Neuronal stem cell (in vitro differentiated cells): ENCODE data around the gene HOXC4.

Experiments used
- DNase-seq: peaks from one replicate; pipeline ENCODE4 v3.0.0-alpha.2; 2013; ENCODE audit warnings: low spot score
- H2AFZ ChIP-seq: one replicate; pipeline ENCODE4 v1.6.1; 2013; ENCODE audit warnings: mild to moderate bottlenecking, low read length, inconsistent platforms
- H2AK5ac ChIP-seq: 2 replicates; pipeline ENCODE4 v1.6.1; 2013; ENCODE audit warnings: low read depth, mild to moderate bottlenecking, inconsistent platforms, low read length, moderate library complexity, mixed read lengths
- H2BK120ac ChIP-seq: 2 replicates; pipeline ENCODE4 v1.6.1; 2013; ENCODE audit warnings: low read depth, mild to moderate bottlenecking, inconsistent platforms, low read length, moderate library complexity, mixed read lengths
- H2BK12ac ChIP-seq: one replicate; pipeline ENCODE4 v1.6.1; 2013; ENCODE audit warnings: low read length, inconsistent platforms
- H2BK15ac ChIP-seq: 2 replicates; pipeline ENCODE4 v1.6.1; 2013; ENCODE audit warnings: mild to moderate bottlenecking, low read length, inconsistent platforms, mixed read lengths
- H2BK5ac ChIP-seq: one replicate; pipeline ENCODE4 v1.6.1; 2013; ENCODE audit warnings: inconsistent platforms, mild to moderate bottlenecking, low read length, moderate library complexity
- H3K14ac ChIP-seq: one replicate; pipeline ENCODE4 v1.6.1; 2013; ENCODE audit warnings: low read length, inconsistent platforms
- H3K18ac ChIP-seq: 2 replicates; pipeline ENCODE4 v1.6.1; 2013; ENCODE audit warnings: low read length, inconsistent platforms
- H3K23ac ChIP-seq: 2 replicates; pipeline ENCODE4 v1.6.1; 2013; ENCODE audit warnings: low read depth, mild to moderate bottlenecking, mixed read lengths, low read length, inconsistent platforms; ENCODE audit not compliant: poor library complexity
- H3K27ac ChIP-seq: replicated peaks from 3 replicates; pipeline ENCODE4 v1.5.1; 2013; ENCODE audit warnings: low read length, inconsistent platforms
- H3K27me3 ChIP-seq, 3 experiments: 2 replicates each; pipeline ENCODE4 v1.6.1; 2013; ENCODE audit warnings: low read length in 3 of 3, mild to moderate bottlenecking in 2 of 3, inconsistent platforms in 1 of 3, low read depth in 1 of 3, mixed read lengths in 1 of 3, moderate library complexity in 1 of 3; ENCODE audit not compliant: control insufficient read depth in 3 of 3, insufficient read depth in 3 of 3
- H3K36me3 ChIP-seq, 2 donors: replicated peaks in 1 of 2; 2 replicates each; pipeline ENCODE4 v1.6.1; 2013; ENCODE audit warnings: low read length in 2 of 2; ENCODE audit not compliant: control insufficient read depth in 2 of 2, insufficient read depth in 2 of 2
- H3K4ac ChIP-seq: 2 replicates; pipeline ENCODE4 v1.6.1; 2013; ENCODE audit warnings: inconsistent platforms, mild to moderate bottlenecking, low read length, moderate library complexity
- H3K4me1 ChIP-seq, 2 donors: 1 replicate in 1 of 2; 2 replicates in 1 of 2; pipeline ENCODE4 v1.6.1; 2013; ENCODE audit warnings: low read length in 2 of 2, low read depth in 1 of 2; ENCODE audit not compliant: control insufficient read depth in 2 of 2, insufficient read depth in 1 of 2
- H3K4me2 ChIP-seq: one replicate; pipeline ENCODE4 v1.6.1; 2013; ENCODE audit warnings: mild to moderate bottlenecking, low read length, inconsistent platforms; ENCODE audit not compliant: insufficient read depth, poor library complexity, severe bottlenecking
- H3K4me3 ChIP-seq, 2 donors: 2 replicates each; pipeline ENCODE4 v1.5.1; 2013; ENCODE audit warnings: low read length in 2 of 2, mild to moderate bottlenecking in 2 of 2, inconsistent platforms in 1 of 2, moderate library complexity in 1 of 2
- H3K79me1 ChIP-seq: one replicate; pipeline ENCODE4 v1.6.1; 2013; ENCODE audit warnings: low read depth, mild to moderate bottlenecking, inconsistent platforms, low read length, moderate library complexity
- H3K9ac ChIP-seq: one replicate; pipeline ENCODE4 v1.6.1; 2013; ENCODE audit warnings: mild to moderate bottlenecking, low read depth, low read length, inconsistent platforms; ENCODE audit not compliant: poor library complexity
- H3K9me3 ChIP-seq, 2 donors: replicated peaks in 1 of 2; 2 replicates each; pipeline versions ENCODE3 to v1.6.1; 2013; ENCODE audit warnings: low read length in 2 of 2, mild to moderate bottlenecking in 2 of 2, inconsistent platforms in 1 of 2, low read depth in 1 of 2, mixed read lengths in 1 of 2, moderate library complexity in 1 of 2; ENCODE audit not compliant: control insufficient read depth in 2 of 2, insufficient read depth in 1 of 2
- H4K8ac ChIP-seq: one replicate; pipeline ENCODE4 v1.6.1; 2013; ENCODE audit warnings: low read depth, mild to moderate bottlenecking, inconsistent platforms, low read length, moderate library complexity
- H4K91ac ChIP-seq: one replicate; pipeline ENCODE4 v1.6.1; 2013; ENCODE audit warnings: low read length, low read depth, mild to moderate bottlenecking, inconsistent platforms; ENCODE audit not compliant: poor library complexity
- WGBS, 2 donors: extraction: QIAGEN DNeasy Blood & Tissue Kit; methylation state at CpG; one replicate each; pipeline ENCODE4 v1.1.7; 2013; ENCODE audit warnings: missing lambda C conversion rate in 2 of 2, mixed read lengths in 1 of 2; ENCODE audit not compliant: insufficient read length in 2 of 2, insufficient replicate concordance in 1 of 2; ENCODE audit errors: extremely low coverage in 2 of 2; 5-methylcytosine and 5-hydroxymethylcytosine counted together

The HOXC4 gene

GRCh38 chr12:54030889-54031471, 22.7 kb upstream of the HOXC4 start:
- H2AK5ac ChIP-seq = no peak overlapping the region
- H3K9ac ChIP-seq = no peak overlapping the region
- H2AFZ ChIP-seq = peak overlapping the region; percentile 72
- DNase-seq = no peak
- no peak overlapping the region for H3K4me2 ChIP-seq
- H2BK120ac ChIP-seq = no peak overlapping the region
- no peak overlapping the region for H2BK5ac ChIP-seq
- no peaks in the 10 kb centered on the region for H3K79me1 ChIP-seq
- no peaks in the 10 kb centered on the region for H3K36me3 ChIP-seq
- no CpG with 5 or more reads among the region's 46 CpGs for WGBS, 2 donors
- peaks cover 4 to 5% of the 10 kb centered on the region in 2 donors for H3K9me3 ChIP-seq
- no peaks in the 10 kb centered on the region for H3K4me1 ChIP-seq
- no peak overlapping the region for H3K4me3 ChIP-seq
- H3K27me3 ChIP-seq = peaks cover 67 to 99% (median 97%) of the 10 kb centered on the region in 3 experiments
- H2BK15ac ChIP-seq = no peak overlapping the region
- H4K91ac ChIP-seq = no peak overlapping the region
- H4K8ac ChIP-seq = no peak overlapping the region
- H3K18ac ChIP-seq = no peak overlapping the region
- H3K4ac ChIP-seq = no peak overlapping the region
- no peak overlapping the region for H3K23ac ChIP-seq
- no peak overlapping the region for H2BK12ac ChIP-seq
- H3K14ac ChIP-seq = peak overlapping the region; percentile 63
- no peak overlapping the region for H3K27ac ChIP-seq

DNA sequence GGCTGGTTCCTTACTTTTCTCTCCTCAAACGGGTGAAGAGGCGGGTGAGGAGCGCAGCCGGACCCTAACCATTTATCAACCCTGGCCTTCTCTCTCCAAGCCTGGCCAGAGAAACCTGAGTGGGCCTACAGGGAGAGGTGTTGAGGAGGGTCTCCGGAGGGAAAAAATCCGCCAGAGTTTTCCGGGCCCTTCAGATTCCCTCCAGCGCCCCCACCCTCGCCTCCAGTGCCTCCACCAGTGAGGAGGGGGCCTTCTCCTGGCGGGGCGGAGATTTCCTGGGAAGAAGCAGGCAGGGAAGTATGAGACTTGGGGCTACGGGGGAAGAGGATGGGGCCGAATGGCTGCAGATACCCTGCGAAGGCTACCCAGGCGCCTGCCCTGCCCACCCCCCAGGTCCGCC, 22.2 kb upstream of the HOXC4 start:
- no CpG with 5 or more reads among the region's 16 CpGs for WGBS, 2 donors
- Histone ChIP-seq H3K18ac (no peak overlapping the region), H2AFZ (no peak overlapping the region), H2AK5ac (no peak overlapping the region), H4K8ac (no peak overlapping the region), H3K14ac (no peak overlapping the region), H2BK120ac (no peak overlapping the region), H3K36me3 (no peaks in the 10 kb centered on the region), H3K9me3 (peaks cover 4 to 5% of the 10 kb centered on the region in 2 donors), H2BK12ac (no peak overlapping the region), H3K27ac (no peak overlapping the region), H3K4me3 (no peak overlapping the region), H3K23ac (no peak overlapping the region), H3K79me1 (no peaks in the 10 kb centered on the region), H3K9ac (no peak overlapping the region), H2BK15ac (no peak overlapping the region), H3K4ac (no peak overlapping the region), H3K27me3 (peaks cover 66 to 99% (median 97%) of the 10 kb centered on the region in 3 experiments), H3K4me1 (no peaks in the 10 kb centered on the region), H3K4me2 (no peak overlapping the region), H4K91ac (no peak overlapping the region), H2BK5ac (no peak overlapping the region)
- no peak for DNase-seq

DNA sequence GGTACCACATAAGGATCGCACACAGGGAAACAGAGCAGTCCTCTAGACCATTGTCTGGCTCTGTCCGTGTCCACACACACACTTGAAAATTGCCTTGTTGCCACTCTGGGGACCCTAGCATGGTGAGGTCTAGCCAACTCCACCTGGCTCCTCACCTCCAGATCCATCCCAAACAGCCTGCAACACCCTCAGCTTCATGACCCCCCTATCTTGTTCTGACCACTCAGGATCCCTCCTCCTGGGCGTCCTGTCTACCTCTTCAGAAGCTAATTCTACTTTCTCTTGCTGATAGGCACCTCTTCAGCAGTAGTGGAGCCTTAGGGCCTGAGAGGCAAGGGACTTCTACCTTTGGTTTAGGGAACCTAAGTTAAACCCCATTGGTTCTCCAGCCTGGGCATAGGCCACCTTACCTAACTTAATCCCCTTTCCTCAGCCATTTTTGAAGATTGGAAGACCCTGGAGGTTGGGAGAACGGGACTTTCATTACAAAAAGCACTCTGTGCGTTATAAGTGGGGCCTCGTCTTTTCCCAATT, 21.5 kb upstream of the HOXC4 start:
- Histone ChIP-seq H2AK5ac (no peak overlapping the region), H3K27ac (no peak overlapping the region), H3K4me2 (no peak overlapping the region), H3K27me3 (peaks cover 64 to 99% (median 97%) of the 10 kb centered on the region in 3 experiments), H3K23ac (no peak overlapping the region), H3K14ac (no peak overlapping the region), H3K9ac (no peak overlapping the region), H4K8ac (no peak overlapping the region), H2BK5ac (no peak overlapping the region), H4K91ac (no peak overlapping the region), H3K36me3 (no peaks in the 10 kb centered on the region), H3K79me1 (no peaks in the 10 kb centered on the region), H3K4me1 (no peaks in the 10 kb centered on the region), H3K4ac (no peak overlapping the region), H2AFZ (no peak overlapping the region), H2BK12ac (no peak overlapping the region), H2BK120ac (no peak overlapping the region), H3K18ac (no peak overlapping the region), H2BK15ac (no peak overlapping the region), H3K9me3 (peaks cover 4 to 5% of the 10 kb centered on the region in 2 donors), H3K4me3 (no peak overlapping the region)
- no CpG with 5 or more reads among the region's 6 CpGs for WGBS, 2 donors
- DNase-seq = no peak

DNA sequence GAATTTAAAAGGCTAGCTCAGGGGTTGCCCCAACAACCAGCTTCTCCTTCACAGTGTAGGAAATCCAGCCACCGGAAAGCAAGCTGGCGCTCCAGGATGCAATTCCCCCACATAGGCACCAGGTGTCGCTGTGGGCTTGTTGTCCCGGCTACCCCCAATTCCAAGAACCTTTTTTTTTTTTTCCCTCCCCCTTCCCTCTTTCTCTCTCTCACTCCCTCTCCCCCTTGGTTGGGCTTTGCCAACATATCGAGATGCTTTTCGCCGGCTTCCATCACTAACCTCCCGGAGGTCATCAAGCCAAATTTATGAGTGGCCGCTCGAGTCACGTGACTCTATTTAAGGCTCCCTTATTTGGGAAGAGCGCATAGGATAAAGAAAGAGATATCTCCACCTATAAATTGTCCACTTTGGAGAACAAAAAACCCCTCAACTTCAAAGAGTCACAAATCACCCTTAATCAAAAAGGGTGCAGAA, 21.0 kb upstream of the HOXC4 start, which contains the start of gene HOXC5:
Gene HOXC5, plus strand, starts transcription at position 424 of the 474 bp plus-strand sequence. CDS start 73 bp downstream, outside the sequence.
- Histone ChIP-seq H3K27ac (no peak within 1 kb of the TSS), H3K9me3 (peaks cover 4 to 5% of the 10 kb centered on the region in 2 donors), H2AK5ac (peak within 1 kb of the TSS; percentile 56), H2BK120ac (no peak within 1 kb of the TSS), H2BK12ac (no peak within 1 kb of the TSS), H2BK15ac (no peak within 1 kb of the TSS), H3K4ac (no peak within 1 kb of the TSS), H4K8ac (no peak within 1 kb of the TSS), H3K18ac (no peak within 1 kb of the TSS), H2BK5ac (no peak within 1 kb of the TSS), H3K14ac (peak within 1 kb of the TSS; percentile 78), H3K9ac (no peak within 1 kb of the TSS), H3K27me3 (peaks cover 65 to 99% (median 97%) of the 10 kb centered on the region in 3 experiments), H4K91ac (no peak within 1 kb of the TSS), H3K4me1 (no peaks in the 10 kb centered on the region), H3K79me1 (no peaks in the 10 kb centered on the region), H3K36me3 (no peaks in the 10 kb centered on the region), H3K23ac (peak within 1 kb of the TSS; percentile 47), H2AFZ (peak within 1 kb of the TSS; percentile 61), H3K4me3 (no peak within 1 kb of the TSS), H3K4me2 (no peak within 1 kb of the TSS)
- peak; percentile 76 for DNase-seq
- WGBS, 2 donors = no CpG with 5 or more reads among the region's 12 CpGs
